HepG2 (cell line): ENCODE data around the gene ZNF764. TPM values are rescaled to one million over a fixed set of nuclear protein-coding genes. Genes with fewer than 3 reads are reported as not detected.
A peak's percentile ranks its signal among the peaks of the same experiment; 100 is the strongest.

ENCODE experiments used
- CHD2 ChIP-seq: IDR thresholded peaks from 2 replicates; pipeline ENCODE4 v1.6.1; 2011; ENCODE audit warnings: low read depth, low read length, improper control_type of control experiment
- FLYWCH1 ChIP-seq: sonication (generic); formaldehyde crosslinking; IDR thresholded peaks from 2 replicates; pipeline ENCODE4 v1.8.1; 2023; ENCODE audit warnings: mild to moderate bottlenecking, missing genetic modification reagents
- HNRNPH1 ChIP-seq: fragments of 200-400 bp; formaldehyde crosslinking; optimal IDR thresholded peaks from 2 replicates; pipeline ENCODE3; 2017; ENCODE audit warnings: mild to moderate bottlenecking, low read depth, low read length
- KAT2B ChIP-seq: fragments of 150-350 bp; IDR thresholded peaks from 2 replicates; pipeline ENCODE4 v1.6.1; 2014; ENCODE audit warnings: low read depth, low read length, borderline replicate concordance
- KMT2B ChIP-seq: IDR thresholded peaks from 2 replicates; pipeline ENCODE4 v1.6.1; 2016; ENCODE audit warnings: missing genetic modification reagents, missing compliant biosample characterization
- MATR3 ChIP-seq: sonication (generic); formaldehyde crosslinking; IDR thresholded peaks from 2 replicates; pipeline ENCODE4 v1.4.0; 2020; ENCODE audit warnings: missing genetic modification reagents
- MAZ ChIP-seq, 2 experiments: sonication (generic) in 1 of 2; formaldehyde crosslinking in 1 of 2; IDR thresholded peaks; 2 replicates each; pipeline versions ENCODE4 v1.5.0 to v1.6.1; 2012 to 2020; ENCODE audit warnings: low read depth in 2 of 2, mild to moderate bottlenecking in 2 of 2, borderline replicate concordance in 1 of 2, improper control_type of control experiment in 1 of 2, low read length in 1 of 2, missing genetic modification reagents in 1 of 2, moderate library complexity in 1 of 2
- MEF2D ChIP-seq: sonication (generic); formaldehyde crosslinking; IDR thresholded peaks from 2 replicates; pipeline ENCODE4 v1.5.1; 2020; ENCODE audit warnings: mild to moderate bottlenecking, missing genetic modification reagents
- MIXL1 ChIP-seq: IDR thresholded peaks from 2 replicates; pipeline ENCODE4 v1.6.1; 2016
- MTF1 ChIP-seq: sonication (generic); formaldehyde crosslinking; IDR thresholded peaks from 2 replicates; pipeline ENCODE4 v1.5.0; 2020; ENCODE audit warnings: missing genetic modification reagents
- NFIB ChIP-seq: sonication (generic); formaldehyde crosslinking; IDR thresholded peaks from 2 replicates; pipeline ENCODE4 v1.9.0; 2021; ENCODE audit warnings: missing genetic modification reagents, mild to moderate bottlenecking, borderline replicate concordance
- ZBTB39 ChIP-seq: sonication (generic); formaldehyde crosslinking; IDR thresholded peaks from 2 replicates; pipeline ENCODE4 v1.5.0; 2020; ENCODE audit warnings: missing genetic modification reagents
- ZBTB44 ChIP-seq: sonication (generic); formaldehyde crosslinking; IDR thresholded peaks from 2 replicates; pipeline ENCODE4 v1.4.0; 2020; ENCODE audit warnings: missing genetic modification reagents
- ZFP36L2 ChIP-seq: sonication (generic); formaldehyde crosslinking; IDR thresholded peaks from 2 replicates; pipeline ENCODE4 v1.4.0; 2020; ENCODE audit warnings: missing genetic modification reagents
- ZNF275 ChIP-seq: sonication (generic); formaldehyde crosslinking; IDR thresholded peaks from 2 replicates; pipeline ENCODE4 v1.8.0; 2022; ENCODE audit warnings: missing genetic modification reagents, mild to moderate bottlenecking, inconsistent platforms, borderline replicate concordance
- ZNF276 ChIP-seq: sonication (generic); formaldehyde crosslinking; IDR thresholded peaks from 2 replicates; pipeline ENCODE4 v1.4.0; 2020; ENCODE audit warnings: mild to moderate bottlenecking, low read depth, missing genetic modification reagents
- ZNF570 ChIP-seq: sonication (generic); formaldehyde crosslinking; IDR thresholded peaks from 2 replicates; pipeline ENCODE4 v1.4.0; 2020; ENCODE audit warnings: mild to moderate bottlenecking, missing genetic modification reagents, borderline replicate concordance
- ZNF616 ChIP-seq: sonication (generic); formaldehyde crosslinking; IDR thresholded peaks from 2 replicates; pipeline ENCODE4 v1.5.0; 2020; ENCODE audit warnings: low read depth, mild to moderate bottlenecking, missing genetic modification reagents
- ZNF670 ChIP-seq: sonication (generic); formaldehyde crosslinking; IDR thresholded peaks from 2 replicates; pipeline ENCODE4 v1.8.0; 2022; ENCODE audit warnings: mild to moderate bottlenecking, missing genetic modification reagents, borderline replicate concordance
- polyA plus RNA-seq, 8 experiments: library from polyadenylated mRNA; depleted of rRNA in 3 of 8; stranded (reverse) in 7 of 8; unstranded in 1 of 8; fragments of >200 nt; fragmentation: Illumina TruSeq in 4 of 8; extraction: Trizol in 4 of 8; gene quantifications; 2 replicates each; pipeline versions ENCODE4 v1.2.1 to v1.2.3, GENCODE V29; 2011 to 2016; ENCODE audit warnings: low read depth in 4 of 8, missing spikeins in 1 of 8, mixed read lengths in 1 of 8; ENCODE audit not compliant: insufficient read depth in 1 of 8
- total RNA-seq, 5 experiments: library from RNA; depleted of rRNA; stranded (reverse); fragments of >200 nt; fragmentation: Illumina TruSeq; extraction: Trizol; gene quantifications; 2 replicates each; pipeline ENCODE4 v1.2.3, GENCODE V29; 2016; ENCODE audit warnings: low read depth in 1 of 5

Gene ZNF764
- total and polyA plus RNA-seq, 2 of the 13 experiments (the other 11 are each of a cell fraction or from before 2014, with no cell fraction given) = 4.1 to 9.1 TPM

- peak; percentile 89 for TF ChIP-seq ZBTB39 (CRISPR knock-in tag)
- TF ChIP-seq MTF1 (CRISPR knock-in tag) = no peak
- no peak; the same call in 1 of the 2 replicates for TF ChIP-seq ZNF275 (CRISPR knock-in tag)
- peak; percentile 57 for TF ChIP-seq MIXL1
- 0 out of 2 replicates have a peak, but pooled peaks have one; percentile 29 for TF ChIP-seq MATR3 (CRISPR knock-in tag)
- TF ChIP-seq KAT2B = no peak
- TF ChIP-seq CHD2 = peak; percentile 89
- peak; percentile 69; the same call in 1 of the 2 replicates for TF ChIP-seq ZNF616
- TF ChIP-seq ZNF670 = peak; percentile 87
- 0 out of 2 replicates have a peak, but pooled peaks have one; percentile 30 for TF ChIP-seq ZBTB44 (CRISPR knock-in tag)
- TF ChIP-seq MEF2D (CRISPR knock-in tag) = peak; percentile 82; the same call in 1 of the 2 replicates
- TF ChIP-seq ZFP36L2 (CRISPR knock-in tag) = peak; percentile 46; the same call in 1 of the 2 replicates
- TF ChIP-seq KMT2B (CRISPR knock-in tag) = peak; percentile 78; the same call in 1 of the 2 replicates
- TF ChIP-seq NFIB (CRISPR knock-in tag) = 0 out of 2 replicates have a peak, but pooled peaks have one; percentile 86
- 0 out of 2 replicates have a peak, but pooled peaks have one; percentile 36 for TF ChIP-seq MAZ (IDR thresholded peaks at IDR 0.05; ENCODE audit: borderline replicate concordance, low read depth, low read length)
- peak; percentile 69 for TF ChIP-seq MAZ (CRISPR knock-in tag; IDR thresholded peaks at IDR 0.05; ENCODE audit: low read depth)
- TF ChIP-seq ZNF570 (CRISPR knock-in tag) = 0 out of 2 replicates have a peak, but pooled peaks have one; percentile 69
- no peak for TF ChIP-seq FLYWCH1 (CRISPR knock-in tag)
- TF ChIP-seq ZNF276 (CRISPR knock-in tag) = no peak
- TF ChIP-seq HNRNPH1 = no peak
These were observed at the start of gene ZNF764 (continued) for GRCh38 chr16:30557957-30558788.
